Testis (tissue), 3 donors: ENCODE results near the gene USP14. TPM values are rescaled to one million over a fixed set of nuclear protein-coding genes. Genes with fewer than 3 reads are reported as not detected.
"Not testable (repeated sequence)": the region's sequence is repeated elsewhere in the genome, so short reads cannot be mapped to it uniquely, and the experiment has no call there.

Experiments
- DNase-seq: peaks from one replicate; pipeline ENCODE4 v3.0.0-alpha.2; 2019
- H3K27ac ChIP-seq, 2 donors: fragments of 200-600 bp; sonication (generic); one replicate each; pipeline ENCODE4 v1.5.1; 2019
- H3K27me3 ChIP-seq: fragments of 200-600 bp; sonication (generic); one replicate; pipeline ENCODE4 v1.5.1; 2019
- H3K36me3 ChIP-seq: fragments of 200-600 bp; sonication (generic); one replicate; pipeline ENCODE4 v1.5.1; 2017; ENCODE audit warnings: low read depth; ENCODE audit errors: missing control alignments
- H3K4me1 ChIP-seq: fragments of 200-600 bp; sonication (generic); one replicate; pipeline ENCODE4 v1.5.1; 2019
- H3K4me3 ChIP-seq, 2 donors: fragments of 200-600 bp; sonication (generic); one replicate each; pipeline ENCODE4 v1.5.1; 2017 to 2019
- H3K9me3 ChIP-seq: fragments of 200-600 bp; sonication (generic); one replicate; pipeline ENCODE4 v1.5.1; 2017
- POLR2A ChIP-seq: fragments of 450-650 bp; IDR thresholded peaks from one replicate; pipeline ENCODE4 v1.6.1; 2017; ENCODE audit warnings: antibody characterized with exemption, mild to moderate bottlenecking, moderate library complexity
- WGBS, 2 donors: methylation state at CpG; one replicate each; pipeline ENCODE4 v1.1.5; 2018; 5-methylcytosine and 5-hydroxymethylcytosine counted together
- intact Hi-C: fragments of 100-400 bp; cut with DNase I; formaldehyde crosslinking; loops from one replicate; pipeline ENCODE4 v1.15.1; 2023; ENCODE audit warnings: low total_unique reads
- polyA plus RNA-seq: library from polyadenylated mRNA; stranded (reverse); fragments of 350-450 nt; fragmentation: Illumina TruSeq; extraction: RNeasy Lipid Tissue Mini Kit (QIAGEN cat#74804); gene quantifications from one replicate; pipeline ENCODE4 v1.2.3, GENCODE V29; 2014; ENCODE audit warnings: low read depth, low replicate concordance; ENCODE audit not compliant: insufficient read depth
- total RNA-seq, 2 donors: library from RNA; depleted of rRNA; stranded (reverse); fragments of >200 nt; gene quantifications; one replicate each; pipeline ENCODE4 v1.2.3, GENCODE V29; 2016
- TF ChIP-seq, protein P1 (sequence below), 3 experiments: fragments of 450-650 bp in 2 of 3; fragments of 200-600 bp in 1 of 3; sonication (generic) in 1 of 3; IDR thresholded peaks; one replicate each; pipeline ENCODE4 v1.5.1; 2016 to 2019; ENCODE audit warnings: antibody characterized with exemption in 3 of 3, mild to moderate bottlenecking in 2 of 3, moderate library complexity in 1 of 3

The USP14 gene
- total and polyA plus RNA-seq, 3 donors from 2014 or later = 33.4 to 42.8 (median 42.3) TPM

DNA sequence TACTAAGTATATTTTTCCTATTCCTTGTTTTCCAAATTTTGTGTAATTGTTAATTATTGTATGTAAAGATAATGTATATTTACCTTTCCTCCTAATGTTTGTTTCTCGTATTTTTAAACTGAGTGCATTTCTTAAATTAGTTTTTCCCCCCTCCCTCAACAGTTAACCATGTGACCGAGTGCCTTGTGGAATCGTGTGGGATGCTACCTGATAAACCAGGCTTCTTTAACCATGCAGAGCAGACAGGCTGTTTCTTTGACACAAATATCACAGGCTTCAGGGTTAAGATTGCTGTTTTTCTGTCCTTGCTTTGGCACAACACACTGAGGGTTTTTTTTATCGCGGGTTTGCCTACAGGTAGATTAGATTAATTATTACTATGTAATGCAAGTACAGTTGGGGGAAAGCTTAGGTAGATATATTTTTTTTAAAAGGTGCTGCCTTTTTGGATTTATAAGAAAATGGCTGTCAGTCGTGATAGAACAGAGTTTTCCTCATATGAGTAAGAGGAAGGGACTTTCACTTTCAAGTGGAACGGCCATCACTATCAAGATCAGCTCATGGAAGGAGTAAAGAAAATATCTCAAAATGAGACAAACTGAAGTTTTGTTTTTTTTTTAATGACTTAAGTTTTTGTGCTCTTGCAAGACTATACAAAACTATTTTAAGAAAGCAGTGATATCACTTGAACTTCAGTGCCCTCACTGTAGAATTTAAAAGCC, 37.7 kb upstream of the USP14 start:
- H3K27me3 ChIP-seq, H3K36me3 ChIP-seq, H3K4me1 ChIP-seq, H3K9me3 ChIP-seq, DNase-seq, intact Hi-C loops, H3K4me3 ChIP-seq, H3K27ac ChIP-seq: not testable (repeated sequence)
- 57 to 62% methylated on average over 7 of the region's 7 CpGs for WGBS, 2 donors

DNA sequence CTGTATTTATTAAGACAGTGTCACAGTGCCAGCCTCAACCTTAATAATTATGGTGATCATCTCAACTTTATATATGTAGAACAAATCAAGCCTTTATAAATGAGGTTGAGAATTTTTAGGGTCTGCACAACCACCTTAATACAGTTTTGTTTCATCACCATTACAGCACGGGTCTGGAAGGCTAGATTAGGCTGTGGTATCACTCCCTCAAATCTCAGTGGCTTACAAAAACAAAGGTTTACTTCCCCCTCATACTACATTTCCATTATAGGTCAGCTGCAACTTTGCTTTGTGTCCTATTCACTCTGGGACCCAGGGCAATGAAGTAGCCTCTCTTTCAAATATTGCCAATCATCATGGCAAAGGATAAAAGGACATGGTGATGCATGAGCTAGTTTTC, 23.3 kb upstream of the USP14 start:
- Histone ChIP-seq H3K9me3 (no peaks in the 10 kb centered on the region), H3K4me1 (no peaks in the 10 kb centered on the region), H3K27ac (no peak overlapping the region), H3K36me3 (no peaks in the 10 kb centered on the region), H3K4me3 (no peak overlapping the region), H3K27me3 (no peaks in the 10 kb centered on the region)
- WGBS, 2 donors = 36 to 43% methylated on average over 1 of the region's 1 CpG
- DNase-seq = no peak
- intact Hi-C loops = no loop called here
- TF ChIP-seq POLR2A = no peak
- TF ChIP-seq, protein P1, sequence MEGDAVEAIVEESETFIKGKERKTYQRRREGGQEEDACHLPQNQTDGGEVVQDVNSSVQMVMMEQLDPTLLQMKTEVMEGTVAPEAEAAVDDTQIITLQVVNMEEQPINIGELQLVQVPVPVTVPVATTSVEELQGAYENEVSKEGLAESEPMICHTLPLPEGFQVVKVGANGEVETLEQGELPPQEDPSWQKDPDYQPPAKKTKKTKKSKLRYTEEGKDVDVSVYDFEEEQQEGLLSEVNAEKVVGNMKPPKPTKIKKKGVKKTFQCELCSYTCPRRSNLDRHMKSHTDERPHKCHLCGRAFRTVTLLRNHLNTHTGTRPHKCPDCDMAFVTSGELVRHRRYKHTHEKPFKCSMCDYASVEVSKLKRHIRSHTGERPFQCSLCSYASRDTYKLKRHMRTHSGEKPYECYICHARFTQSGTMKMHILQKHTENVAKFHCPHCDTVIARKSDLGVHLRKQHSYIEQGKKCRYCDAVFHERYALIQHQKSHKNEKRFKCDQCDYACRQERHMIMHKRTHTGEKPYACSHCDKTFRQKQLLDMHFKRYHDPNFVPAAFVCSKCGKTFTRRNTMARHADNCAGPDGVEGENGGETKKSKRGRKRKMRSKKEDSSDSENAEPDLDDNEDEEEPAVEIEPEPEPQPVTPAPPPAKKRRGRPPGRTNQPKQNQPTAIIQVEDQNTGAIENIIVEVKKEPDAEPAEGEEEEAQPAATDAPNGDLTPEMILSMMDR (IDR thresholded peaks at IDR 0.05) = no peak

DNA sequence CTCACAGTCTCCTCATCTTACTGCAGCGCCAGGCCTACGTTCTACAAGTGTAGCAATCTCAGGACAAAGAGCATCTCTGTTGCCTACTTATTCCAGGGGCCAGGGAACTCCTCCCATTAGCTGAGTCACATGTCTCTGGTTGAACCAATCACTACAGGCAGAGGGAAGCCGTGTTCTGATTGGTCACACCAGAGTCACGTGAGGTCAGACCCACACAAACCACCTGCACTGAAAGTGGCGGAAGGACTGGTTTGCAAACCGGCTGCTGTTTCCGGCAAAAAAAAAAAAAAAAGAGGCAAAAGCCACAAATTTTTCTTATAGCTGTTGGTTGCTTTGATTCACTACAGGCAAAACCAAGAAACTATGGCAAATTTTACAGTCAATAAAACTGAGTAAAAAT, 21.9 kb upstream of the USP14 start:
- Histone ChIP-seq H3K4me3 (peak overlapping the region; percentile 6 to 15), H3K4me1 (no peaks in the 10 kb centered on the region), H3K36me3 (no peaks in the 10 kb centered on the region), H3K27ac (no peak overlapping the region), H3K9me3 (no peaks in the 10 kb centered on the region), H3K27me3 (no peaks in the 10 kb centered on the region)
- DNase-seq = peak; percentile 88
- intact Hi-C loops = no loop called here
- TF ChIP-seq, protein P1 (IDR thresholded peaks at IDR 0.05) = no peak
- no peak for TF ChIP-seq POLR2A
- 48 to 52% methylated on average over 7 of the region's 7 CpGs for WGBS, 2 donors

DNA sequence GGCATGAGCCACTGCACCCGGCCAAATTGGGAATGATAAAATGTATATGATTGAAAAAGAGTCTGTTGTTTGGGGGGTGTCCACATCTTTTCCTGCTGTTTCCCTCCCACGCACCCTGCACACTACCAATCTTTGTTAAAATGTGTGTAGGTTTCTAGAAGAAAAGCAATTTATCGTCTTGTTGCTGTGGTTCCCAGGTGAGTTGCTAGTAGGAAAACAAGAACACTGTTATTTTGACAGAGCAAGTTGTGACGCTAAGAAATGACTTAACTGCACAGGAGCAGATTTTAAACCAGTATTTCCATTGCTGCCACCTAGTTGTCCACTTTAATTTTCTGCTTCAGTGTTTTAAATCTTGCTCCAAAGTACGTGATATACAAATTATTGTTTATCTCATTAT, 21.0 kb upstream of the USP14 start:
- Histone ChIP-seq H3K27ac (no peak overlapping the region), H3K36me3 (no peaks in the 10 kb centered on the region), H3K4me3 (peak overlapping the region in 1 of 2 donors; percentile 6), H3K4me1 (no peaks in the 10 kb centered on the region), H3K27me3 (no peaks in the 10 kb centered on the region), H3K9me3 (no peaks in the 10 kb centered on the region)
- intact Hi-C loops = no loop called here
- WGBS, 2 donors = 42 to 53% methylated on average over 5 of the region's 5 CpGs
- DNase-seq = no peak
- TF ChIP-seq POLR2A = no peak
- TF ChIP-seq, protein P1 (IDR thresholded peaks at IDR 0.05) = no peak

DNA sequence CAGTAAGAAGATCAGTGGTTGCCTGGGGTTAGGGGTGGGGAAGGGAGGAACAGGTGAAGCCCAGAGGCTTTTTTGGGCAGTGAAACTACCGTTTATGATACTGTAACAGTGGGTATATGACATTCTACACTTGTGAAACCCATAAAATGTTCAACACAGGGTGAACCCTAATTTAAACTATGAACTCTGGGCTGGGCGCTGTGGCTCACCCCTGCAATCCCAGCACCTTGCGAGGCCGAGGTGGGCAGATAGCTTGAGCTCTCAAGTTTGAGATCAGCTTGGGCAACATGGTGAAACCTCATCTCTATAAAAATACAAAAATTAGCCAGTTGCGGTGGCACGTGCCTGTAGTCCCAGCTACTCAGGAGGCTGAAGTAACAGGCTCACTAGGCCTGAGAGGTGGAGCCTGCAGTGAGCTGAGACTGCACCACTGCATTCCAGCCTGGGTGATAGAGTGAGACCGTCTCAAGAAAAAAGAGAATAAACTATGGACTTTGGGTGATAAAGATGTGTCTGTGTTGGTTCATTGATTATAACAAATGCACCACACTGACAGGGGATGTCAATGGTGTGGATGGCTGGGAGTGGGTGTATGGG, 17.6 kb upstream of the USP14 start:
- Histone ChIP-seq H3K27ac (no peak overlapping the region), H3K4me3 (no peak overlapping the region), H3K27me3 (no peaks in the 10 kb centered on the region), H3K36me3 (no peaks in the 10 kb centered on the region), H3K4me1 (no peaks in the 10 kb centered on the region), H3K9me3 (no peaks in the 10 kb centered on the region)
- intact Hi-C loops = no loop called here
- DNase-seq = no peak
- TF ChIP-seq POLR2A = no peak
- TF ChIP-seq, protein P1 (IDR thresholded peaks at IDR 0.05) = no peak
- 80 to 87% methylated on average over 7 of the region's 7 CpGs for WGBS, 2 donors

DNA sequence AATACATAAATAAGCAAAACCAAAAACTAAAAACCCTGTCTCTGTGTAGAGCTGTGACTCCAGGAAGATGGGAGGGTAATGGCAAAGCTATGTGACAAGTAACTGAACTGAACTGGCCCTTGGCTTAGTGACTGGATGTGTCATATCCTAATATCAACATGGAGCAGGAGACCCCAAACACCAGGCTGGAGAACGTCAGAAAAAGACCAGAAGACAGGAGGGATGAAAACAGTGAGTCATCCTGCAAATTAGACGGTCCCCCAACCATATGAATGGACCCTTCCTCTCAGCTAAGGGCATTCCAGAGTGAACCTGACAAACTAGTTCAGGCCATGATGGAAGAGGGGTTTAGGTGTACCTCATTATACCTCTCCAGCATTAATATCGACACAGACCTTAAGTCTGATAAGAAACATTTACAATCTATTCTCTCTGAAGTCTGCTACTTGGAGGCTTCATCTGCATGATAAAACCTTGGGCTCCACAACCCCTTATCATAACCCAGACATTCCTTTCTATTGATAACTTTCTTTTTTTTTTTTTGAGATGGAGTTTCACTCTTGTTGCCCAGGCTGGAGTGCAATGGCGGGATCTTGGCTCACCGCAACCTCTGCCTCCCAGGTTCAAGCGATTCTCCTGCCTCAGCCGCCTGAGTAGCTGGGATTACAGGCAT, 15.6 kb upstream of the USP14 start:
- H3K4me1 ChIP-seq, H3K27me3 ChIP-seq, H3K4me3 ChIP-seq, H3K36me3 ChIP-seq, H3K9me3 ChIP-seq, H3K27ac ChIP-seq, intact Hi-C loops, DNase-seq: not testable (repeated sequence)
- 84 to 86% methylated on average over 7 of the region's 7 CpGs for WGBS, 2 donors
